Neural cell (in vitro differentiated cells): Measurements from ENCODE around the gene ENOX1. TPM values are rescaled to one million over a fixed set of nuclear protein-coding genes. Genes with fewer than 3 reads are reported as not detected.

ENCODE experiments used
- H2AFZ ChIP-seq: fragments of 200-600, 300-800 bp; sonication (generic), shearing (Covaris generic); 2 replicates; pipeline ENCODE4 v1.6.0; 2014; ENCODE audit warnings: low read depth, mild to moderate bottlenecking, antibody characterized with exemption, low read length, moderate library complexity
- H3F3A ChIP-seq: fragments of 200-600 bp; shearing (Covaris generic); 2 replicates; pipeline ENCODE4 v1.6.1; 2016; ENCODE audit warnings: mild to moderate bottlenecking, moderate library complexity, mixed read lengths, antibody characterized with exemption, low read length; ENCODE audit not compliant: insufficient read depth, poor library complexity, severe bottlenecking
- H3K27ac ChIP-seq: fragments of 200-600, 300-800 bp; sonication (generic), shearing (Covaris generic); 2 replicates; pipeline ENCODE4 v1.5.1; 2014; ENCODE audit warnings: mild to moderate bottlenecking, low read length, moderate library complexity
- H3K27me3 ChIP-seq: fragments of 300-800, 200-600 bp; sonication (generic), shearing (Covaris generic); 2 replicates; pipeline ENCODE4 v1.6.0; 2014; ENCODE audit warnings: mild to moderate bottlenecking, low read depth, low read length, moderate library complexity; ENCODE audit not compliant: insufficient read depth
- H3K36me3 ChIP-seq: fragments of 300-800, 200-600 bp; sonication (generic), shearing (Covaris generic); 2 replicates; pipeline ENCODE4 v1.5.1; 2014; ENCODE audit warnings: mild to moderate bottlenecking, antibody characterized with exemption, low read length, moderate library complexity; ENCODE audit not compliant: insufficient read depth
- H3K4me2 ChIP-seq: fragments of 300-800, 200-600 bp; sonication (generic), shearing (Covaris generic); 2 replicates; pipeline ENCODE4 v1.6.0; 2014; ENCODE audit warnings: mild to moderate bottlenecking, low read length
- H3K4me3 ChIP-seq: fragments of 300-800, 200-600 bp; sonication (generic), shearing (Covaris generic); 2 replicates; pipeline ENCODE4 v1.5.1; 2014; ENCODE audit warnings: mild to moderate bottlenecking, low read length, moderate library complexity
- H3K79me2 ChIP-seq: fragments of 200-600 bp; shearing (Covaris generic); replicated peaks from 2 replicates; pipeline ENCODE4 v1.6.0; 2014; ENCODE audit warnings: mild to moderate bottlenecking, low read length, moderate library complexity; ENCODE audit not compliant: insufficient read depth
- H3K9ac ChIP-seq: fragments of 300-800, 200-600 bp; sonication (generic), shearing (Covaris generic); 2 replicates; pipeline ENCODE4 v1.6.1; 2016; ENCODE audit warnings: mild to moderate bottlenecking, low read length, mixed read lengths
- H3K9me2 ChIP-seq: fragments of 200-600 bp; shearing (Covaris generic); 2 replicates; pipeline ENCODE4 v1.6.1; 2016; ENCODE audit warnings: mild to moderate bottlenecking, low read length, mixed read lengths; ENCODE audit not compliant: insufficient read depth
- H3K9me3 ChIP-seq: fragments of 200-600, 300-800 bp; sonication (generic), shearing (Covaris generic); 2 replicates; pipeline ENCODE4 v1.6.1; 2016; ENCODE audit warnings: mild to moderate bottlenecking, mixed run types, low read length, moderate library complexity, mixed read lengths
- H4K20me1 ChIP-seq: fragments of 200-600 bp; shearing (Covaris generic); 2 replicates; pipeline ENCODE4 v1.6.1; 2016; ENCODE audit warnings: mild to moderate bottlenecking, mixed run types; ENCODE audit not compliant: insufficient read depth
- CTCF ChIP-seq: fragments of 450-650 bp; IDR thresholded peaks from 2 replicates; pipeline ENCODE4 v1.5.1; 2014; ENCODE audit warnings: antibody characterized with exemption, mild to moderate bottlenecking, moderate library complexity; ENCODE audit not compliant: poor library complexity, severe bottlenecking
- EP300 ChIP-seq: fragments of 450-650 bp; conservative IDR thresholded peaks from 2 replicates; pipeline ENCODE4 v1.6.1; 2014; ENCODE audit warnings: antibody characterized with exemption, mild to moderate bottlenecking, moderate library complexity; ENCODE audit not compliant: poor library complexity, severe bottlenecking
- EZH2 ChIP-seq: fragments of 200-600, 300-800 bp; shearing (Covaris generic), sonication (generic); IDR thresholded peaks from 2 replicates; pipeline ENCODE4 v1.6.1; 2014; ENCODE audit warnings: antibody characterized with exemption, low read length, borderline replicate concordance, mild to moderate bottlenecking; ENCODE audit not compliant: insufficient read depth, poor library complexity, severe bottlenecking
- MXI1 ChIP-seq: fragments of 450-650 bp; conservative IDR thresholded peaks from 2 replicates; pipeline ENCODE4 v1.6.1; 2014; ENCODE audit warnings: antibody characterized with exemption, mild to moderate bottlenecking; ENCODE audit not compliant: poor library complexity, severe bottlenecking
- POLR2AphosphoS5 ChIP-seq: IDR thresholded peaks from 2 replicates; pipeline ENCODE4 v1.6.1; 2012
- RAD21 ChIP-seq: fragments of 450-650 bp; conservative IDR thresholded peaks from 2 replicates; pipeline ENCODE4 v1.6.1; 2014; ENCODE audit warnings: antibody characterized with exemption, mild to moderate bottlenecking, moderate library complexity
- REST ChIP-seq: IDR thresholded peaks from 2 replicates; pipeline ENCODE4 v1.6.1; 2012; ENCODE audit warnings: borderline replicate concordance
- SMC3 ChIP-seq: fragments of 450-650 bp; conservative IDR thresholded peaks from 2 replicates; pipeline ENCODE4 v1.6.1; 2014; ENCODE audit warnings: antibody characterized with exemption, mild to moderate bottlenecking, moderate library complexity; ENCODE audit not compliant: poor library complexity
- TAF1 ChIP-seq: IDR thresholded peaks from 2 replicates; pipeline ENCODE4 v1.6.1; 2012; ENCODE audit warnings: low read depth
- polyA plus RNA-seq: library from polyadenylated mRNA; depleted of rRNA; stranded (reverse); fragments of >200 nt; gene quantifications from 2 replicates; pipeline ENCODE4 v1.2.3, GENCODE V29; 2014

Gene ENOX1
- polyA plus RNA-seq, 1 donor from 2014 or later, result 42.6 TPM

GRCh38 chr13:43751624-43752023, 35.1 kb downstream of the ENOX1 start:
- no peaks in the 10 kb centered on the region for H3K79me2 ChIP-seq
- no peak overlapping the region for H3K4me2 ChIP-seq
- no peak overlapping the region for H3K4me3 ChIP-seq
- no peaks in the 10 kb centered on the region for H4K20me1 ChIP-seq
- H3K9me3 ChIP-seq, result no peaks in the 10 kb centered on the region
- H3K9me2 ChIP-seq, result no peaks in the 10 kb centered on the region
- H3K9ac ChIP-seq, result no peak overlapping the region
- H3F3A ChIP-seq, result no peaks in the 10 kb centered on the region
- TF ChIP-seq MXI1 (no peak), SMC3 (no peak), RAD21 (no peak), REST (no peak), EZH2 (no peak), TAF1 (no peak), EP300 (no peak), CTCF (no peak), POLR2AphosphoS5 (no peak)
- H2AFZ ChIP-seq, result no peak overlapping the region
- no peak overlapping the region for H3K27ac ChIP-seq
- H3K36me3 ChIP-seq, result peaks cover 7% of the 10 kb centered on the region
- no peaks in the 10 kb centered on the region for H3K27me3 ChIP-seq

GRCh38 chr13:43749503-43749902, 37.3 kb downstream of the ENOX1 start:
- no peak overlapping the region for H2AFZ ChIP-seq
- no peak for TF ChIP-seq TAF1
- no peak for TF ChIP-seq RAD21
- TF ChIP-seq POLR2AphosphoS5, result no peak
- TF ChIP-seq MXI1, result no peak
- no peak for TF ChIP-seq EZH2
- no peak for TF ChIP-seq REST
- no peak for TF ChIP-seq CTCF
- no peak for TF ChIP-seq EP300
- no peak for TF ChIP-seq SMC3
- H3K27ac ChIP-seq, result no peak overlapping the region
- no peaks in the 10 kb centered on the region for H4K20me1 ChIP-seq
- H3K79me2 ChIP-seq, result no peaks in the 10 kb centered on the region
- H3K9me2 ChIP-seq, result no peaks in the 10 kb centered on the region
- no peak overlapping the region for H3K4me2 ChIP-seq
- no peak overlapping the region for H3K9ac ChIP-seq
- H3K4me3 ChIP-seq, result no peak overlapping the region
- H3K36me3 ChIP-seq, result peaks cover 7% of the 10 kb centered on the region
- H3K27me3 ChIP-seq, result no peaks in the 10 kb centered on the region
- H3F3A ChIP-seq, result no peaks in the 10 kb centered on the region
- no peaks in the 10 kb centered on the region for H3K9me3 ChIP-seq
